Heart left ventricle (tissue), 13 donors: ENCODE data around the gene ERBIN.

ENCODE experiments used
- CTCF ChIP-seq, 12 donors: fragments of 200-600 bp; sonication (generic) in 4 of 12; IDR thresholded peaks; one replicate each; pipeline versions ENCODE4 v1.5.0 to v1.8.0; 2018 to 2022; ENCODE audit warnings: antibody characterized with exemption in 12 of 12, mild to moderate bottlenecking in 5 of 12
- POLR2A ChIP-seq, 2 donors: fragments of 450-650 bp; IDR thresholded peaks; one replicate each; pipeline ENCODE4 v1.6.1; 2017; ENCODE audit warnings: antibody characterized with exemption in 2 of 2, mild to moderate bottlenecking in 2 of 2, moderate library complexity in 2 of 2
- donor health status: ischemic (EF 13 %, LVEDD 7.1; RV severe dilation, severe dysfunction).
- donor health status: DM: no; HTN: yes; CAD: no.
- donor health status: DM: no; HTN: no; CAD: no.
- donor health status: ischemic (EF 25% LVEDD 6.9; RV normal size, moderate dysfunction).
- donor health status: ischemic (EF 25% LVEDD 5.7; RV mildly dilated, moderate dysfunction).
- donor health status: ischemic (EF 35%, LVEDD 5.7; RV mildly dilated, moderate dysfunction).
- donor health status: nonischemic (EF 11% LVEDD 7.7; RV severe dilation, severe dysfunction).
- donor health status: DM: yes; HTN: yes; CAD: no.
- donor health status: PGD.
- donor health status: ischemic (EF 29% LVEDD 5.4; RV normal size, mild dysfunction).
- donor health status: nonischemic (EF 23%, LVEDD 6.1; RV moderate dilation, normal function).

GRCh38 chr5:66100851-66101250, 174.5 kb downstream of the ERBIN start:
- no peak for TF ChIP-seq CTCF (IDR thresholded peaks at IDR 0.05)
- TF ChIP-seq POLR2A (IDR thresholded peaks at IDR 0.05), result no peak
